SHP77 treated with DMSO at 0.1 percent for 48 hours (cell line): ENCODE data around the gene PABPC4L.
"Not testable (repeated sequence)": the region's sequence is repeated elsewhere in the genome, so short reads cannot be mapped to it uniquely, and the experiment has no call there.

Experiments
- DNase-seq: peaks from one replicate; lab custom pipeline; 2025; lab: John Stamatoyannopoulos, UW

The PABPC4L gene

DNA sequence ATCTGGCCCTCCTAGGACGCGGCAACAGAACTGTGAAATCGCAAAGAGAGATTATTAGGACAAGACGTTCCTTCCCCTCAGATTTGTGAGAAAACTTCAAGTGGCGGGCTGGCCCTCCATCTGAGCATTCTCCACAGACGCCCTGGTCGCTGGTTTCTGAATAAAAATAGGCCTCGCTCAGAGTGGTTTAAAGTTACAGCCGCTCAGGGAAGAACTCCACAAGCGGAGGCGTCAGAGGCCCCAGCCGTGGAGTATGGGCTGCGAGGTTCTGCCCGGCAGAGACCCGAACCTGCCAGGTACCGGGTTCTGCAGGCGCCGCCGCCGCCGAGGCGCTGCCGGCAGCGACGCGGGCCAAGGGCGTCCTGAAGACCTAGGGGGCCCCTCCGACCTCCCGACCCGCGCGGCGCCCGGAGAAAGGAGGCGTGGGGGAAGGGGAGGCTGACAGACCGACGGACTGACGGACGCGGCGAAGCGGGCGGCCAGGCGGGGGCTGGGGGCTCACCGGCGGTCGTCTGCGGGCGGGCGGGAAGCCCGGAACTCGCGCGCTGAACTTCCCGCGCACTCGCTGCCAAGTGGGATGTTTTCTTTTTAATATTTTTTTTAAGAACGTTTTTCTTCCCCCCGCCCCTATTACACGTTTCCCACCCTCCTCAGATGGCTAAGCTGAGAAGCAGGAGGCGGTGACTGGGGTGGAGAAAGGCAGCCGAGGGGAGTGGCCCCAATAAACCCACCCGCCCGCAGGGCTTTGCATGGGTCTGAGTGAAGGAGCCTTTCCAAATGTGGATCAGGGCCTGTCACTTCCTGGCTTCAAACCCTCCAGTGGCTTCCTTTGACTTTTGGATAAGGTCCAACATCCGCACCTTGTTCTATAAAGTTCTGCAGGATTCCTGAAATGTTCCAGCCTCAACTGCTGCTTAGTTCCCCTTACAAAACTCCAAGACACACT, at the start of gene PABPC4L:
Gene PABPC4L (minus strand): TSS at position 574 of the 946 bp plus-strand sequence. CDS start 770 bp downstream, outside the sequence.
- DNase-seq, result no peak

- no peak for DNase-seq
These were observed 49.7 kb upstream of the PABPC4L start for GRCh38 chr4:134251322-134251721.

- no peak for DNase-seq
These were observed 42.4 kb upstream of the PABPC4L start for GRCh38 chr4:134243742-134244713.

DNA sequence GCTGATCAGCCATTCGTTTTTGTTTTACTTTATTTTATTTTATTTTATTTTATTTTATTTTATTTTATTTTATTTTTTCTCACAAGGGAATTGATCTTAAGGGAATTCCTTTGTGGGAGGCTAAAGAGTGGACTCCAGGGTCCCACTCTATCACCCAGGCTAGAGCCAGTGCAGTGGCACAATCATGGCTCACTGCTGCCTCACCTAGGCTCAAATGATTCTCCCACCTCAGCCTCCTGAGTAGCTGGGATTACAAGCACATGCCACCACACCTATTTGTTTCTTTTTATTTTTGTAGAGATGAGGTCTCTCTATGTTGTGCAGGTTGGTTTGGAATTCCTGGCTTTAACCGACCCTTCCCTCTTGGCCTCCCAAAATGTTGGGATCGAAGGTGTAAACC, 17.5 kb upstream of the PABPC4L start:
- no peak for DNase-seq

DNA sequence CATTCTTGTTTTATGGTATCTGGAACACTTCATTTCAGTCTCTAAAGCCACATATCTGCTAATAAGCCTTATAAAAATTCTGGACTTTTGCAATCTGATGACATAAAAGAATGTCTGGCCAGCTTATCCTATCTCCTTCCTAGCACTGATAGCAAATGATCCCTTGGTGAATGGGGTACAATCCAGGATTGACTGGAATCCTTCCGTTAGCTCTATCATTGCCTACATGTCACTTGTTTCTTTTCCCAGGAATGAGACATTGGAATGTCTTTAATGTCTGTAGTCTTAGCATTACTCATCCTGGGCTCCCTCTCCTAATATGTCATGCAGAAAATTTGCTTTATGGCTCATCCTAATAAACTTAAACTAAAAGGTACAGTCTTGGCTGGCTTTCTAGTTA, 14.8 kb upstream of the PABPC4L start:
- no peak for DNase-seq

- DNase-seq, result no peak
These were observed 14.2 kb upstream of the PABPC4L start for GRCh38 chr4:134215620-134216344.

DNA sequence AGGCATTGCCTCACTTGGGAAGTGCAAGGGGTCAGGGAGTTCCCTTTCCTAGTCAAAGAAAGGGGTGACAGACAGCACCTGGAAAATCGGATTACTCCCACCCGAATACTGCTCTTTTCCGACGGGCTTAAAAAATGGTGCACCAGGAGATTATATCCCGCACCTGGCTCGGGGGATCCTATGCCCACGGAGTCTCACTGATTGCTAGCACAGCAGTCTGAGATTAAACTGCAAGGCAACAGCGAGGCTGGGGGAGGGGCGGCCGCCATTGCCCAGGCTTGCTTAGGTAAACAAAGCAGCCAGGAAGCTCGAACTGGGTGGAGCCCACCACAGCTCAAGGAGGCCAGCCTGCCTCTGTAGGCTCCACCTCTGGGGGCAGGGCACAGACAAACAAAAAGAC, 6.4 kb upstream of the PABPC4L start:
- not testable (repeated sequence) for DNase-seq

DNA sequence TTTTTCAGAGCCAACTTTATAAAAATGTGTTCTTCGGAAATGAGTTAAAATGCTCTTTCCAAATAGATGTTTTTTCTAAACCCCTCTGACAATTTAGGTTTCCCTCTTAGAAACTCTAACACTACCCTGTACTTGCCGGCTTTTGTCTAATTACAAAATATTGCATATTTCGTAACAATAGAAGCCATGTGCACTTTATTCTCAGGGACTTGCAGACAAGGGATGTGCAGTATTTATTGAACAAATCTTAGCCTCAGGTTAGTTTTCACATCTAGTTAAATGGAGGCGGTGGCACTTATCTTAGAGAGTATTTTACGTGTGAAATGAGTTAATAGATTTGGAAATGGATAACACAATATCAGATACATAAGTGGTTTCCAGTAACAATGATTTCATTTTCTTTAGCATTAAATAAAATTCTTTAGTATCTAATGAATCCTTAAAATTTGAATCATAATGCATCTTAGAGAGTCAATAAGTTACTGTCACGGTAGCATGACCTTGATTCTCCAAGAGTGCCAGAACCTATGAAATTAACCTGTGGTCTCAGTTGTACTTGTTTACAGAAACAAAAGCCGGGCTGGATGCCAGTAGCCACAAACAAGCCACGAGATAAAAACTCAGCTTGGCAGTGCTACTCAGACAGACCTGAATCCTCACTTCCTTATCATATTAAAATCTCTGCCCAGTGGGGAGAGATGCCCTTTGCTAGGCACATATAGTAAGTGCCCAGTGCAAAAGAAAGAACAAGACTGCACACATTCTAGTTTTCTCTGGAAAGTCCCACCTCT, 772 bp upstream of the PABPC4L start:
- DNase-seq, result no peak

GRCh38 chr4:134200811-134201215, 776 bp downstream of the PABPC4L start:
- no peak for DNase-seq

GRCh38 chr4:134189949-134190348, 11.6 kb downstream of the PABPC4L start:
- no peak for DNase-seq

- DNase-seq, result no peak
These were observed 12.1 kb downstream of the PABPC4L start for GRCh38 chr4:134189480-134189879.

- DNase-seq, result no peak
These were observed 22.9 kb downstream of the PABPC4L start for GRCh38 chr4:134178706-134179105.

GRCh38 chr4:134174271-134174670, 27.3 kb downstream of the PABPC4L start:
- no peak for DNase-seq

GRCh38 chr4:134160211-134160610, 41.4 kb downstream of the PABPC4L start:
- DNase-seq, result no peak

GRCh38 chr4:134154097-134154496, 47.5 kb downstream of the PABPC4L start:
- DNase-seq, result no peak

DNA sequence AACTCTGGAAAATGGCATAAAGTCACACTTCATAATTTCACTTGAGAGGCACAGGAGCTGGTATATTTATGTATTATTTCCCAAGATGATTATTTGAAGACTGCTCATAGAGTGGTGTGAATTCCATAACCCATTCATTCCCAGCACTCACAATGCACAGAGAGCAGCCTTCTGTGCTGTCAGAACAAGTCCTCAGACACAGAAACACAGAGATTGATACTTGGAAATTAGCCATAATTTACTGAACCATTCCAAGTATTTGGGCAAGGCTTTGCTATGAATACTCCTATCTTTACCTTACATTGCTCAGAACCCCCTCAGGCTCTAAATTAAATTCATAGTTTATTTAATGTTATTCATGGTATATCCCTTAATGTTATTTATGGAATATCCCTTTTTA, 53.6 kb downstream of the PABPC4L start:
- DNase-seq, result no peak
